HG02798 (cell line): Measurements from ENCODE around the gene DKK2.

Experiments
- ATAC-seq: cut with Tn5 transposase; IDR thresholded peaks from one replicate; pipeline ENCODE4 v1.9.1; 2021; ENCODE audit warnings: mild to moderate bottlenecking; ENCODE audit not compliant: unreplicated experiment, poor library complexity

The DKK2 gene

DNA sequence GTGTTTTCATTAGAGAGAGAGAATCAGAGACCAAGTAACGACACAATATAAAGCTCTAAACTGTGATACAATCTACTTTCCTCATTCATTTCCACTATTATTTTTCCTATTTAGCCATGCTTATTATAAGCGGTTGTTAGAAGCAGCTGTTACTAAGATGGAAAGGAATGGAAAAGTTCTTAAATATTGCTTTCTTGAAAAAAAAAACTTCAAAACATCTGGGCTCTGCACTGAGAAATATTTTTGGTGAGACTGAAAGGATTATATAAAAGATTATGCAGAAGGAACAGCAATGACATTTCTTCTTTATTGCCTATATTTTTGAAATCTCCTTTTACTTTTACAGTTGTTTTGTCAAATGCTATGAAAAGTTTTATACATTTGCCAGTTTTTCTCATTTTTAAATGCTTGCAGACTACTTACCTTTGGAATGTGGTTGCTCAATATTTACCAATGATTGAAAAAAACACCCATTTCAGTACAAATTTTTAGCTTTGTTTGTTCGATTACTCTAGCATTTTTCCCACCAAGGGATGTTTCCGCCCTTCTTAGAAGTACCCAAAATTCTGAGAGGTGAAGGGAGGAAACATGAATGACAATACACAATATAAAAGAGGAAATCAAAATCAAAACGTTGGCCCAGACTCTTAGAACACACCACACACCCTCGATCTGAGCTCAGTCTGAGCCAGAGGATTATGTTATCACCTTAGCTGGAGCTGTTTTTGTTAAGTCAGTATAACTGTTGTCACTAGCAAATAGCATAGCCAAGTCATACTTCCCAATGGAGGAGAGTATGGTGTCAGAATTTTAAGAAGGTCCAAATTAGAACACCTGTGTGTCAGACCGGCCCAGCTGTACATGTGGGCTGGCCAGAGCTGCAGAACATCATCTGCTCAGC, 18.4 kb downstream of the DKK2 start:
- ATAC-seq = no peak

DNA sequence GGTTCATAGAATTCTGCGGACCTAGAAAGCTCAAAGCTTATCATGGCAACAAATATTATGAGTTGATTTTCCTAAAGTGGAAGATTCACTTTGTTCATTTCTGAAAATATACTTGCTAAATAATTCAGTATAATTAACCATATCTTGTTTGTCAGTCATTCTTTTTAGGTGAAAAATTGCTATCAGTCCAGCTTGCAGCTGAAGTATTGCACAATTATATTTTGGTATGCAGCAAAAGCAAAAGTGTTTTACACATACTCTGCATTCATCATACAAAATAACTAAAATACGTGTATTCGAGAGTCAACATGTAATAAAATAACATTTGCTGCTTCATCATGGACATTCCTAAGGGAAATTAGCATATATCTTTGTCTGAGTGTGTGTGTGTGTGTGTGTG, 24.8 kb downstream of the DKK2 start:
- ATAC-seq = no peak

DNA sequence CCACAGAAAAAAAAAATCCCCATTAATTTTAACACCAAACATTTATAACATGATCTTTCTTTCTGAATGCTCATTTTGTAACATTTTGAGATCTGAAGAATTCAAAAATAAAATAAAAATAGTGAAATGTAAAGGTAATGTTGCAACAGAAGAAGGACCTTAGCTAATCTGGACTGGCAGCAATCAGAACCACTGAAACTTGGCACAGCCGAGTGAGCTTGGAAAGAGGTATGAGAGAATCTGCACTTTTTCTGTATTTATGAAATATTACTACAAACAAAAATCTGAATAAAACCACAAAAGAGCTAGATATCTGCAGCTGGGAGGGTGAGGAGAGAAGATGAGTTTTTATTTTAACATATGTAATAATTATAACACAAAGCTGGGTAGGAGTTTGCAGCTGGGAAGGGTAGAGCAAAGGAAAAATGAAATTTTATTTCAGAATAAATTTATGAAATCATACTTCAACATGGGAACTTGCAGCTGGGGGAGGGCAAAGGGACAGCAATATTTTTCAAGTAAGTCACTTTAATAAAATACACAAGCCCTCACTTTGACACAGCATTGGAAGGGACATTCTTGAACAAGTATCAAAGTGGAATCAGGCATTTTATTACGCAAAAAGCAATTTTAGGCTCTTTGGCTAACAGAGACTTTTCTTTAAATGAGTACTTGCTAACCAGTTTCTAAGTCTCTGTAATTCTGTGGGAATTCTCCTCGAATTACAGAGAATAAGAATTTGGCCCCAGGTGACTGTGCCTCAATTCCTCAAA, 26.7 kb downstream of the DKK2 start:
- no peak for ATAC-seq

DNA sequence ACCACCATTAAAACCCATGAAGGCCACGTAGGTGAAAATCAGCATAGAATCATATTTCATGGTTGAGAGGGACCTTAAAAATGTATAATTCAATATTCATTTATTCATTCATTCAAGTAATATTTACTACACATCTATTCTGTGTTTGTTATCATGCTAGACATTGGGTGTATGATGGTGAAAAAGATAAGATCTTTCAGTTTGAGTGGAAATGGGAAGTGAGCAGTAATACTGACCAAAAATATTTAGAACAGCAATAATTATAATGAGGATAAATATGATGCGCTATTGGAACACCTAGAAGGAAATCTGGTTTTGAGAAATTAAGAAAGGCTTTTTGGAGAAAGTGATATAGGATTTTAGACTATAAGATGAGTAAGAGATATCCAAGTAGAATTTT, 28.0 kb downstream of the DKK2 start:
- no peak for ATAC-seq

DNA sequence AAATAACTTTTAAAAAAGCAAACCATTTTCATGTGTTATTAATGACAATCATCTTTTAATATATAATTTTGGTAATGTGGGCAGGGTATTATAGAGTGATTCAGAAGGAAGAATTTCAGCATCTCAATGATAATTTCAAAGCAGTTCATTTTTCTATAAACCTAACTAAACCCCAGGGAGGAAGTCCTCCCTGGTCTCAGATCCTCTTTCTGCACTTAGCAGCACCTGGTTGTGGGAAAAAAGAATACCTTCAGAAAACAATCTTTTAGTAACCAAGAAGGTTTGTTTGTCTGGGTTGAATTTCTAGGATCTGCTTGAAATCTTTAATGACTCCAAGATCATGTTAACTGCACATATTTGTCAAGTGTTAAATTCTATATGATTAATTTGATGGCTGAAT, 29.9 kb downstream of the DKK2 start:
- peak; percentile 34 for ATAC-seq

DNA sequence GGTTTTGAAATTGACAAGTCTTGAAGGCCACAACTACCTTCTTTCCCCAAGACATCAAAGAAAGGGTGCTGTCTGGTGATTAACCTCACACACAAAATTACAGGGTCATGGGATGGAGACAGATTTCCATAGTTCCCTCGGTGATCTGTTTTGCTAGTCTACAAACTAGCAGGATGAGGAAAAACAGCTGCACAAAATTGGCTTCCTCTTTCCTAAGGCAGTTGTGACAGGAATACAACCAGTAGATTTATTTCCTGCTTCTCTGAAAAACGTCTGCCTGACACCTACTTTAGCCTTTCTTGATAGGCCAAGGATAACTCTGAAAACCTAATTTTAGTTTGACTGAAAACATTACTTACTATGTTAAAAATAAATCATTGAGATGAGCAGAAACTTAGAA, 39.6 kb downstream of the DKK2 start:
- no peak for ATAC-seq

DNA sequence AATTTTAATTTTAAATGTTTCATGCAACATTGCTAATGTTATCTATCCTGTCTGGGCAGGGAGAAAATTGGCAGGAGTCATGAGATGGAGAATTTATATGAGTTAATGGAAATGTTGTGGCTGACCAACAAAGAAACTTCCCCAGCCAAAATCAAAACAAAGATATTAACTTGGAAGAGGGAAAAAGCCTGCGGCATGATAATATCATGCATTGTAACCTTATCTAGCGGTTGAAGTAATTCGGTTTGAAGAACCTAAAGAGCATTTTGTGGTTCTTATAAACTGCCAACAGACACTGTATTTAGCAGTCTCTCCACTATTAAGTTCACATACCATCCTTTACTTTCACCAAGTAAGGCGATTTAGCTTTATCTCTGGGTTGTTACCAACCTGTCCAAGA, 42.3 kb downstream of the DKK2 start:
- no peak for ATAC-seq

DNA sequence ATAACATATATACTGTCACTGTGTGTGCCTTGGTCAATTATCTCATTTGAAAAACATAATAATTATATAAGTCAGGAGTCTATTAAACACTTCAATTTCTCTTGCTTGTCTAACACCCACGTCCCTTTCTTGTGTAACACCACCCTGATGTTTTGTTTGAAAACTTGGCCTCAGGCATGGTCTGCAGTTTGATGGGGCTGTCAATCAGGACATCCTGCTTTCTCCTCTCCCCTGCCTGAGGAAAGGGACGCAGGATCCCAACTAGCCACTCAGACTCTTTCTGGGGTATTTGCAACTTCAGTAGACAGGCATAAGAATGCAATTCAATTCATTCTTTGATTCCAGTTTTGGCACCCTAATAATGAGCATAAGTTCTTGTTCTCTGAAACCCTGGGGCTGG, 48.8 kb downstream of the DKK2 start:
- ATAC-seq = no peak

DNA sequence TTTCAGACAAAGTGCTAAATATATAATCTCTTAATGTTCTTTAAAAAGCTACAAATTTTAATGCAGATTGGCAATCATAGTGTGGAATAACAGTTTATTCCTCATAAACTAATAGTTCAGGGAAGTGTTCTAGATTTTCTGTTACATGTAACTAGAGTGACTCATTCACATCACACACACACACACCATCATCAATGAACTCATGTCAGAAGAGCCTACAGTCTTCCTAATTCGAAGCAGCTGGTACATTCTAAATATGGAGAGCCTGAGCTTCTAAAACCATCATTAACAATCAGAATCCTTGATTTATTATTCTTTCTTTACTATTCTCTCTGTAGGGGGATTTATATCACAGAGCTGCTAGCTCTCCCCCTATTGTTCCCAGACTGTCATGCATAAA, 49.6 kb downstream of the DKK2 start:
- ATAC-seq = no peak

DNA sequence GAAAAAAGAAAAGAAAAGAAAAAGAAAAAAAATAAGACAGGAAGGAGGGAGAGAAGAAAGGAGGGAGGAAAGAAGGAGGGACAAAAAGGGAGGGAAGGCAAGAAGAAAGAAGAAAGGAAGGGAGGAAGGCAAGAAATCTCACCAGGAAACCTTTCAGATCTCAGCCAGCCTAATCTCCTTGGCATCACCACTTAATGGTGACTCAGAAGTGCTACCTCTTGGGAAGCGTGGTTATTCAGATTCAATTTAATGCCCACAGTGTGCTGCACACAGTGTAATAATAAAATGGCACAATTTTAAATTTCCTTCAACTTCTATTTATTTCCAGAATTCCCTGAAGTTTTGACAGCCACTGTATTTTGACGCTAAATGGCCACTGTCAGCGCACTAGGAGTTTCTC, 50.3 kb downstream of the DKK2 start:
- ATAC-seq = no peak

DNA sequence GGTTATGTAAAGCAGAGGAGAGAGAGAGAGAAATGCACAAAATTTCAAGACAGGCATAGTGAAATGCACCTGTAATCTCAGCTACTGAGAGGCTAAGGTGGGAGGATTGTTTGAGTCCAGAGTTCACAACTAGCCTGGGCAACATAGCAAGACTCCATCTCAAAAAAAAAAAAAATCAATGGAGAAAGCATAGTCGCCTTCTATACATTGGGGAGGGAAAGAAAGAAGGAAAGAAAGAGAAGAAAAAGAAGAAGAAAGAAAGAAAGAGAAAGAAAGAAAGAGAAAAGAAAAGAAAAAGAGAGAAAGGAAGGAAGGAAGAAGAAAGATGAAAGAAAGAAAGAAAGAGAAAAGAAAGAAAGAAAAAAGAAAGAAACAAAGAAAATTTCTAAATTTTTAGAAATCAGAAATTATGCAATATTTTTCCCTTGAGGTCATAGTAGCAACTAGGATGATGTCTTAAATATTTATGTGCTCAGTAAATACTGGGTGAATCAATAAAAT, 53.4 kb downstream of the DKK2 start:
- no peak for ATAC-seq

DNA sequence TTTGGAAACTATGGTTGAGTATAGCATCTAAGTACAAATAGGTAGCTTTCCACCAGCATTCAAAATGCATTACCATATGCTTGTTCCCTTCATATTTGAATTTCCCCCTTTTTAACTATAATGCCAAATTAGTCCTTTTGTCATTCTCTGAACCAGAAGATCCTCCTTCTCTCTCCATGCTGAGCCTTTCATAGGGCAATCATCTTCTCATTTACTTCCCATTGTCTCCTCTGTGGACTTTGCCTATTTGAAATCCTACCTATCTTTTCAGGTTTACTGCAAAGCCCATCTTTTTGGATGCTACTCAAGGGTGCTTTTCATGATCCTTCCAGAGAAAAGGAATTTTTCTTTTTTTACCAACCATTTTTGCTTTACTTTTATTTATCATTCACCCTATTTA, 54.7 kb downstream of the DKK2 start:
- no peak for ATAC-seq

DNA sequence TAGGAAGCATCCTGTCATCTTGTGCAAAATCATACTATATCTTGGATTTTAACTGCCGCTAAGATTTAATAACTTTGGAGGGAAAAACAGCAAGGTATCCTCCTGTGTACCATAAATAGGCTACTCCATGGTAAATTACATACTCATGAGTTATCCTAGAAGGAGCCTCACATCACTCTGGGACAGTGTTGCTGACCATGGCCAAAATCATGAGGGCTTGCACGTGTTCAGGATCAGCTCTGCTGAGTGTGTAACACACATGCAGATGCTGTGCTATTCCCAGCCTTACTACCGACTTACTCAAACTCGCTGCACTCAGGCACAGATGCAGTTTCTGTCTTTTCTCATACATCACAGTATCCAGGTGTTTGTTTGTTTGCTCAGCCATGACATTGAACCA, 56.6 kb downstream of the DKK2 start:
- no peak for ATAC-seq

DNA sequence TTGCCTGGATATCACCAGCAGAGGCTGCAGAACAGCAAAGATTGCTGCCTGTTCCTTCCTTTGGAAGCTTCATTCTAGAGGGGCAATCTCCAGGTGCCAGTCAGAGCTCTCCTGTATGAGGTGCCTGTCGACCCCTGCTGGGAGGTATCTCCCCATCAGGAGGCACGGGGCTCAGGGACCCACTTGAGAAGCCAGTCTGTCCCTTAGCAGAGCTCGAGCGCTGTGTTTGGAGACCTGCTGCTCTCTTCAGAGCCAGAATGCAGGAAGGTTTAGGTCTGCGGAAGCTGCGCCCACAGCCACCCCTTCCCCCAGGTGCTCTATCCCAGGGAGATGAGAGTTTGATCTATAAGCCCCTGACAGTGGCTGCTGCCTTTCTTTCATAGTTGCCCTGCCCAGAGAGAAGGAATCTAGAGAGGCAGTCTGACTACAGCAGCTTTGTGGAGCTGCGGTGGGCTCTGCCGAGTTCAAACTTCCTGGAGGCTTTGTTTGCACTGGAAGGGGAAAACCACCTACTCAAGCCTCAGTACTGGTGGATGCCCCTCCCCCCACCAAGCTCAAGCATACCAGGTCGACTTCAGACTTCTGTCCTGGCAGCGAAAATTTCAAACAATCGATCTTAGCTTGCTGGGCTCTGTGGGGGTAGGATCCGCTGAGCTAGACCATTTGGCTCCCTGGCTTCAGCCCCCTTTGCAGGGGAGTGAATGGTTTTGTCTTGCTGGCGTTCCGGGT, 57.9 kb downstream of the DKK2 start:
- no peak for ATAC-seq

DNA sequence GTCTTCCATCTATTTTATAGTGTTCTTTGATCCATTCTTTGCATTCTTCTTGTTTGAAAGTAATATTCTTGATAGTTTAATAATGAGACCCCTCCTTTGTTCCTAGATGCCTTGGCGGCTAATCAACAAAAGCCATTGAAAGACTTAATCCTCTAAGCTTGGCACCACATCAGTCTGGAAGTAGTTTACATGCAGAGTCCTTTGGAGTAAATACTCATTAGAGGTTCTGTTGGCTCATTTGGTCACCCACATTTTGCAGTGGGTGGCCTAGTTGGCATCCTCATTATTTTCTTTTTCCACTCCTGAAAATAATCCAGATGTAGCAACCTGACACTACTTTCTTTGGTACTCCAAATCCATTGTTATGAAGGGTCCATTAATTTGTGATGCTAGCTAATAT, 64.5 kb downstream of the DKK2 start:
- no peak for ATAC-seq

DNA sequence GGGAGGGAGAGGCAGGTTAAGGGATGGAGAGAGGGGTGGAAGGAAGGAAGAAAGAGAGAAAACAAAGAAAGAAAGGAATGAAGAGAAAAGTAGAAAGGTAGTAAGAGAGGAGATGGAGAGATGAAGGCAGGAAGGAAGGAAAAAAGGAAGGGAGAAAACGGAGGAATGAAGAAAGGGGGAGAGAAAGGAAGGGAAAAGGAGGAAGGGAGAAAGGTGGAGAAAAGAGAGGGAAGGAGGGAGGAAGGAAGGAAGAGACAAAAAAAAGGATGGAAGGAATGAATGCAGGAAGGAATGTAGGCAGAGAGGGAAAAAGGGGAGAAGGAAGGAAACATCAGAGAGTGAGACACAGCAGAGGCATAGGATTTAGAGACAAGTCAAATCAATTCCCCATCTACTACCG, 68.2 kb downstream of the DKK2 start:
- no peak for ATAC-seq

DNA sequence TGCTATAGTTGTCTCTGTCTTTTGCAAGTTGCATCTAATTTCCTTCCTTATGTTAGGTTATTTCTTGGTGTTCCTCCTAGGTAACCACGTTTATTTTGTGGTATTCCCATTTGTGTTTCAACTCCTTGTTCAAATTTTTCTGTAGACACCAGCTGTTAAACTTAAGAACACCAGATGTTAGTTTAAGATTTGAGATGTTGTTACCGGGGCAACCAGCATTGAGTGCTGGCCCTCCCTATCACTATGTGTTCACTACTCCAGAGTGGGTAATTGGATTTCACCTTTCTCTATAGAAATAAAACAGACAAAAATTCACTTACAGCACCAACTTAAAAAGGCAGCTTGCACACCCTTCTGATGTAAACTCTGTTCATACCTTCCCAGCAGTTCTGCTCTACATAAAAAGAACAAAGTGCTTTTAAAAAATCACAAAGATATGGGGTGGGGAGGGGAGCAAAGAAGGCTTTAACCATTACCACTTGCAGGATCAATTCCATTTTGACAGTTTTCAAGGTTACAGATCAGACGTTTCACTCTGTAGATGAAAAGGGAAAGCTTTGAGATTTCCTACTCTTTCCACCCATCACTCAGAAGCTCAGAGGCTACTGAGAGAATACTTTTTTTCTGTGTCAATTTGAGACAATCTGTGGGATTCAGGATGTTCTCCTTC, 82.9 kb downstream of the DKK2 start:
- ATAC-seq = no peak

DNA sequence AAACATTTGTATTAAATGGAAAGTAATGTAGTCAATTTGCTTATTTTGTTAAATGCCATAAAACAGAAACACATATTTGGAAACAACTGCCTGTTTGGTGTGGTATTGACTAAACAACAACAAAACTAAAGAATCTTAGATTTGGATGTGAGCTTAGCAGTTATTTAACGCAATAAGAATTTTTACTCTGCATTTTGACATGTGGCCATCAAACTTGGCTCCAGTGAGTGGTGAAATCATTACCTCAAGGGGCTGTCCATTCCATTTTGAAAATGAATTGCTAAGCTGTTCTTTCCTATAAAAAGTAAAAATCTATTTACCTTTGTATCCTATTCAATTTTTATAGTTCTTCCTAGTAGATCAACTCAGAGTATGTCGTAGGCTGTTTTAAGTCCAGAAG, 84.2 kb downstream of the DKK2 start:
- no peak for ATAC-seq

DNA sequence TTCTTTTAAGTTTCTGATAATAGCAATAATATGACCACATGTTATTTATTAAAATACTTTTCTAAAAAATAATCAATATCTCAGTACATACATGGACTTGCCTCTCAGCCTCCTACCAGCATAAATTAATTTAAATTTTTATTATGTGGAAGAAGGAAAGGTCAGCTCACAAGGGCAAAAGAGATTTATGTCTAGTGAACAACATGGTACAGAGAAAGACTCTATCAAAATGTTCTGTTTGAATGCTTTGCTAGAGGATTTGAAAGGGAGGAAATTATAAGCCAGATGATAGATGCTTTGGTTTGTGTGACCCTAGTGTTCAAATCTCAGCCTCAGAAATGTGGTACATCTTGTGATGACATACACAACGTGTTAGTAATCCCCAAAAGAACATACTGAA, 94.3 kb downstream of the DKK2 start:
- no peak for ATAC-seq

DNA sequence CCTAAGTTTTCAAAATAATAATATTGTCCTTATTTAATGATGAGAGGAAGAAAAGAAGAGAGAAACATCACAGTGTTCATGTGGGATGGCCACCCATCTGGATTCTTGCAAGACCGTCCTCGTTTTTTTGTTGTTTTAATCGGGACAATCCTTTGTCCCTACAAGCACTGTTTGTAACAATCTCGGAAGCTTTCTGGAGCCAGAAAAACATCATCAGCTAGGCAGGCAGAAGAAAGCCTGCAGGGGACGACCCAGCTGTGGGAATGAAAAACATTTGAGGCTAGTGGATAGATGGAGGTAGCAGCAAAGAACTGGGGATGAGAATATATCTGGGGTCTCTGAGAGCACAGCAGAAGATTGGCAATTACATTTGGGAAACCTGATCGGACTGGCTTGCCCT, 105.6 kb downstream of the DKK2 start:
- ATAC-seq = no peak
